H9 (cell line): ENCODE data around the gene SLC27A6. TPM values are rescaled to one million over a fixed set of nuclear protein-coding genes. Genes with fewer than 3 reads are reported as not detected.

ENCODE experiments used
- DNase-seq: peaks from one replicate; pipeline ENCODE4 v3.0.0-alpha.2; 2017
- H2AFZ ChIP-seq: one replicate; pipeline ENCODE4 v1.6.1; 2013; ENCODE audit warnings: mild to moderate bottlenecking, low read length, control low read depth, moderate library complexity
- H2AK5ac ChIP-seq: 2 replicates; pipeline ENCODE4 v1.6.1; 2013; ENCODE audit warnings: low read length, control low read depth, mixed read lengths; ENCODE audit not compliant: insufficient read length
- H2BK120ac ChIP-seq: one replicate; pipeline ENCODE4 v1.6.1; 2013; ENCODE audit warnings: low read depth, mild to moderate bottlenecking, low read length, control low read depth, inconsistent platforms; ENCODE audit not compliant: poor library complexity, severe bottlenecking
- H2BK12ac ChIP-seq: 2 replicates; pipeline ENCODE4 v1.6.1; 2013; ENCODE audit warnings: low read length, control low read depth, mixed read lengths, low read depth; ENCODE audit not compliant: insufficient read length
- H2BK15ac ChIP-seq: 2 replicates; pipeline ENCODE4 v1.6.1; 2013; ENCODE audit warnings: low read depth, low read length, control low read depth
- H2BK20ac ChIP-seq: one replicate; pipeline ENCODE4 v1.6.1; 2013; ENCODE audit warnings: low read depth, mild to moderate bottlenecking, low read length, control low read depth, inconsistent platforms; ENCODE audit not compliant: poor library complexity, severe bottlenecking
- H2BK5ac ChIP-seq: 2 replicates; pipeline ENCODE4 v1.6.1; 2013; ENCODE audit warnings: low read length, control low read depth, mixed read lengths; ENCODE audit not compliant: insufficient read length
- H3K14ac ChIP-seq: 2 replicates; pipeline ENCODE4 v1.6.1; 2013; ENCODE audit warnings: low read length, control low read depth; ENCODE audit not compliant: insufficient read depth
- H3K18ac ChIP-seq: 2 replicates; pipeline ENCODE4 v1.6.1; 2013; ENCODE audit warnings: low read depth, mild to moderate bottlenecking, mixed read lengths, low read length, control low read depth; ENCODE audit not compliant: insufficient read length
- H3K23ac ChIP-seq: 2 replicates; pipeline ENCODE4 v1.6.1; 2013; ENCODE audit warnings: low read length, control low read depth, mixed read lengths, low read depth; ENCODE audit not compliant: insufficient read length
- H3K23me2 ChIP-seq: 2 replicates; pipeline ENCODE4 v1.6.1; 2013; ENCODE audit warnings: low read depth, mild to moderate bottlenecking, mixed read lengths, low read length, control low read depth; ENCODE audit not compliant: insufficient read length, poor library complexity, severe bottlenecking
- H3K27ac ChIP-seq: 2 replicates; pipeline ENCODE4 v1.5.1; 2013; ENCODE audit warnings: low read length, control low read depth, mixed read lengths, low read depth; ENCODE audit not compliant: insufficient read length
- H3K27me3 ChIP-seq: 2 replicates; pipeline ENCODE4 v1.6.1; 2013; ENCODE audit warnings: low read length, control low read depth, inconsistent platforms; ENCODE audit not compliant: insufficient read depth
- H3K4ac ChIP-seq: 2 replicates; pipeline ENCODE4 v1.6.1; 2013; ENCODE audit warnings: low read depth, mild to moderate bottlenecking, control low read depth, inconsistent platforms, low read length, moderate library complexity
- H3K4me1 ChIP-seq: 2 replicates; pipeline ENCODE4 v1.6.1; 2013; ENCODE audit warnings: low read length, control low read depth, inconsistent platforms; ENCODE audit not compliant: insufficient read depth
- H3K4me2 ChIP-seq: 2 replicates; pipeline ENCODE4 v1.6.1; 2013; ENCODE audit warnings: low read length, control low read depth, mixed read lengths; ENCODE audit not compliant: insufficient read length, insufficient read depth
- H3K56ac ChIP-seq: 2 replicates; pipeline ENCODE4 v1.6.1; 2013; ENCODE audit warnings: low read depth, mild to moderate bottlenecking, mixed read lengths, low read length, control low read depth; ENCODE audit not compliant: insufficient read length
- H3K79me1 ChIP-seq: 2 replicates; pipeline ENCODE4 v1.6.1; 2013; ENCODE audit warnings: low read depth, mild to moderate bottlenecking, moderate library complexity, low read length, control low read depth, inconsistent platforms; ENCODE audit not compliant: insufficient read depth, poor library complexity, severe bottlenecking
- H3K79me2 ChIP-seq: 2 replicates; pipeline ENCODE4 v1.6.1; 2013; ENCODE audit warnings: low read length, control low read depth, inconsistent platforms; ENCODE audit not compliant: insufficient read depth
- H3K9ac ChIP-seq: 2 replicates; pipeline ENCODE4 v1.6.1; 2013; ENCODE audit warnings: low read length, control low read depth, mixed read lengths; ENCODE audit not compliant: insufficient read length; ENCODE audit errors: extremely low read depth
- H3K9me3 ChIP-seq: one replicate; pipeline ENCODE4 v1.6.1; 2013; ENCODE audit warnings: low read depth, low read length, inconsistent platforms; ENCODE audit not compliant: control insufficient read depth
- H3T11ph ChIP-seq: one replicate; pipeline ENCODE4 v1.6.1; 2013; ENCODE audit warnings: mild to moderate bottlenecking, low read length, control low read depth, inconsistent platforms
- H4K20me1 ChIP-seq: one replicate; pipeline ENCODE4 v1.6.1; 2013; ENCODE audit not compliant: control insufficient read depth, insufficient read length, insufficient read depth
- H4K5ac ChIP-seq: 2 replicates; pipeline ENCODE4 v1.6.1; 2013; ENCODE audit warnings: low read depth, mild to moderate bottlenecking, mixed read lengths, low read length, control low read depth; ENCODE audit not compliant: insufficient read length
- H4K8ac ChIP-seq: replicated peaks from 2 replicates; pipeline ENCODE4 v1.6.1; 2013; ENCODE audit warnings: low read length, control low read depth, mixed read lengths, low read depth; ENCODE audit not compliant: insufficient read length
- H4K91ac ChIP-seq: 2 replicates; pipeline ENCODE4 v1.6.1; 2013; ENCODE audit warnings: low read depth, mild to moderate bottlenecking, moderate library complexity, mixed read lengths, low read length, control low read depth; ENCODE audit not compliant: insufficient read length
- H3K27ac Mint-ChIP-seq, 3 experiments: 2 replicates in 2 of 3; 3 replicates in 1 of 3; pipeline ENCODE4 v1.8.0; 2020 to 2021; ENCODE audit warnings: mixed read lengths in 3 of 3, mild to moderate bottlenecking in 1 of 3, moderate library complexity in 1 of 3
- H3K27me3 Mint-ChIP-seq: 2 replicates; pipeline ENCODE4 v1.8.0; 2021; ENCODE audit warnings: low read depth, mild to moderate bottlenecking, moderate library complexity, mixed read lengths
- H3K36me3 Mint-ChIP-seq, 3 experiments: 2 replicates in 2 of 3; 3 replicates in 1 of 3; pipeline ENCODE4 v1.8.0; 2020 to 2021; ENCODE audit warnings: low read depth in 3 of 3, mixed read lengths in 3 of 3; ENCODE audit not compliant: insufficient read depth in 1 of 3
- H3K4me1 Mint-ChIP-seq, 2 experiments: 2 replicates each; pipeline ENCODE4 v1.8.0; 2020; ENCODE audit warnings: mixed read lengths in 2 of 2
- H3K4me3 Mint-ChIP-seq, 2 experiments: 2 replicates in 1 of 2; 3 replicates in 1 of 2; pipeline ENCODE4 v1.8.0; 2020 to 2021; ENCODE audit warnings: mild to moderate bottlenecking in 2 of 2, mixed read lengths in 2 of 2, moderate library complexity in 1 of 2
- H3K9me3 Mint-ChIP-seq, 2 experiments: 2 replicates in 1 of 2; 3 replicates in 1 of 2; pipeline ENCODE4 v1.8.0; 2020; ENCODE audit warnings: mild to moderate bottlenecking in 2 of 2, mixed read lengths in 2 of 2, moderate library complexity in 1 of 2
- WGBS: extraction: QIAGEN DNeasy Blood & Tissue Kit; methylation state at CpG from one replicate; pipeline ENCODE4 v1.1.7; 2013; ENCODE audit warnings: missing lambda C conversion rate, low lambda C conversion rate, mixed read lengths; ENCODE audit not compliant: insufficient read length; ENCODE audit errors: extremely low coverage; 5-methylcytosine and 5-hydroxymethylcytosine counted together
- total RNA-seq: library from RNA; stranded (reverse); gene quantifications from 2 replicates; pipeline ENCODE4 v1.2.1, GENCODE V29; 2021
- TF ChIP-seq, protein P1 (sequence below): fragments of 200-600 bp; sonication (generic); conservative IDR thresholded peaks from 3 replicates; pipeline ENCODE4 v1.8.0; 2021; ENCODE audit warnings: antibody characterized with exemption, mild to moderate bottlenecking

SLC27A6 gene
- total RNA-seq, 1 experiment from 2014 or later = 3.0 TPM

GRCh38 chr5:129041196-129041881 is 76.1 kb downstream of the SLC27A6 start:
- H3K4ac ChIP-seq = no peak overlapping the region
- H2BK12ac ChIP-seq = no peak overlapping the region
- H2BK120ac ChIP-seq = no peak overlapping the region
- H3K18ac ChIP-seq = no peak overlapping the region
- no peak overlapping the region for H3K14ac ChIP-seq
- H3K23ac ChIP-seq = no peak overlapping the region
- TF ChIP-seq, protein P1, sequence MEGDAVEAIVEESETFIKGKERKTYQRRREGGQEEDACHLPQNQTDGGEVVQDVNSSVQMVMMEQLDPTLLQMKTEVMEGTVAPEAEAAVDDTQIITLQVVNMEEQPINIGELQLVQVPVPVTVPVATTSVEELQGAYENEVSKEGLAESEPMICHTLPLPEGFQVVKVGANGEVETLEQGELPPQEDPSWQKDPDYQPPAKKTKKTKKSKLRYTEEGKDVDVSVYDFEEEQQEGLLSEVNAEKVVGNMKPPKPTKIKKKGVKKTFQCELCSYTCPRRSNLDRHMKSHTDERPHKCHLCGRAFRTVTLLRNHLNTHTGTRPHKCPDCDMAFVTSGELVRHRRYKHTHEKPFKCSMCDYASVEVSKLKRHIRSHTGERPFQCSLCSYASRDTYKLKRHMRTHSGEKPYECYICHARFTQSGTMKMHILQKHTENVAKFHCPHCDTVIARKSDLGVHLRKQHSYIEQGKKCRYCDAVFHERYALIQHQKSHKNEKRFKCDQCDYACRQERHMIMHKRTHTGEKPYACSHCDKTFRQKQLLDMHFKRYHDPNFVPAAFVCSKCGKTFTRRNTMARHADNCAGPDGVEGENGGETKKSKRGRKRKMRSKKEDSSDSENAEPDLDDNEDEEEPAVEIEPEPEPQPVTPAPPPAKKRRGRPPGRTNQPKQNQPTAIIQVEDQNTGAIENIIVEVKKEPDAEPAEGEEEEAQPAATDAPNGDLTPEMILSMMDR = no peak
- Mint-ChIP-seq H3K27me3 (no peaks in the 10 kb centered on the region), H3K9me3 (peaks cover 4 to 6% of the 10 kb centered on the region in 2 experiments; a peak in 3 of 5 replicates), H3K4me1 (no peaks in the 10 kb centered on the region), H3K36me3 (peaks cover 0 to 3% (median 0%) of the 10 kb centered on the region in 3 experiments; a peak in 3 of 7 replicates), H3K27ac (no peak overlapping the region), H3K4me3 (no peak overlapping the region)
- no peak overlapping the region for H3T11ph ChIP-seq
- H3K27me3 ChIP-seq = no peaks in the 10 kb centered on the region
- H3K9ac ChIP-seq = no peak overlapping the region
- H4K5ac ChIP-seq = no peak overlapping the region
- H3K4me2 ChIP-seq = no peak overlapping the region
- no CpG with 5 or more reads among the region's 4 CpGs for WGBS
- no peaks in the 10 kb centered on the region for H3K79me2 ChIP-seq
- H2BK15ac ChIP-seq = no peak overlapping the region
- no peaks in the 10 kb centered on the region for H3K79me1 ChIP-seq
- no peak overlapping the region for H4K91ac ChIP-seq
- H2BK5ac ChIP-seq = no peak overlapping the region
- no peak overlapping the region for H4K8ac ChIP-seq
- DNase-seq = no peak
- H3K27ac ChIP-seq = no peak overlapping the region
- H3K9me3 ChIP-seq = no peaks in the 10 kb centered on the region
- H3K4me1 ChIP-seq = no peaks in the 10 kb centered on the region
- no peaks in the 10 kb centered on the region for H3K23me2 ChIP-seq
- H2AFZ ChIP-seq = no peak overlapping the region
- H3K56ac ChIP-seq = no peak overlapping the region
- H2AK5ac ChIP-seq = no peak overlapping the region
- no peaks in the 10 kb centered on the region for H4K20me1 ChIP-seq
- H2BK20ac ChIP-seq = no peak overlapping the region
